SJCRH30 (cell line): ENCODE measurements around the gene VANGL2. TPM values are rescaled to one million over a fixed set of nuclear protein-coding genes. Genes with fewer than 3 reads are reported as not detected.

Experiments used
- DNase-seq, 2 experiments: peaks; one replicate each; pipeline ENCODE4 v3.0.0-alpha.2; 2015 to 2020
- H3K27ac ChIP-seq: fragments of 250-450 bp; sonication (Bioruptor Pico); 2 replicates; pipeline ENCODE4 v1.5.1; 2020; ENCODE audit warnings: mild to moderate bottlenecking, moderate library complexity
- H3K27me3 ChIP-seq: fragments of 250-450 bp; sonication (Bioruptor Pico); 2 replicates; pipeline ENCODE4 v1.5.1; 2020; ENCODE audit warnings: mild to moderate bottlenecking, moderate library complexity
- H3K36me3 ChIP-seq: fragments of 250-450 bp; sonication (Bioruptor Pico); 2 replicates; pipeline ENCODE4 v1.5.1; 2020; ENCODE audit warnings: mild to moderate bottlenecking, moderate library complexity
- H3K4me1 ChIP-seq: fragments of 250-450 bp; sonication (Bioruptor Pico); 2 replicates; pipeline ENCODE4 v1.5.1; 2020; ENCODE audit warnings: mild to moderate bottlenecking, moderate library complexity
- H3K4me3 ChIP-seq: fragments of 250-450 bp; sonication (Bioruptor Pico); 2 replicates; pipeline ENCODE4 v1.5.1; 2020; ENCODE audit warnings: mild to moderate bottlenecking, moderate library complexity
- H3K9me3 ChIP-seq: fragments of 250-450 bp; sonication (Bioruptor Pico); replicated peaks from 2 replicates; pipeline ENCODE4 v1.5.1; 2020; ENCODE audit warnings: mild to moderate bottlenecking, moderate library complexity
- total RNA-seq: library from RNA; depleted of rRNA; stranded (reverse); fragments of >200 nt; shearing (Covaris generic); gene quantifications from 2 replicates; pipeline ENCODE4 v1.2.3, GENCODE V29; 2014

The VANGL2 gene
- total RNA-seq, 1 experiment from 2014 or later, result 12.8 TPM

- Histone ChIP-seq H3K27ac (no peak overlapping the region), H3K4me1 (no peaks in the 10 kb centered on the region), H3K36me3 (0 out of 2 replicates have a peak, but pooled peaks cover 6% of the 10 kb centered on the region), H3K9me3 (no peaks in the 10 kb centered on the region), H3K27me3 (no peaks in the 10 kb centered on the region), H3K4me3 (no peak overlapping the region)
- DNase-seq, result no peak
Observed at GRCh38 chr1:160420881-160421842, 20.8 kb downstream of the VANGL2 start.

DNA sequence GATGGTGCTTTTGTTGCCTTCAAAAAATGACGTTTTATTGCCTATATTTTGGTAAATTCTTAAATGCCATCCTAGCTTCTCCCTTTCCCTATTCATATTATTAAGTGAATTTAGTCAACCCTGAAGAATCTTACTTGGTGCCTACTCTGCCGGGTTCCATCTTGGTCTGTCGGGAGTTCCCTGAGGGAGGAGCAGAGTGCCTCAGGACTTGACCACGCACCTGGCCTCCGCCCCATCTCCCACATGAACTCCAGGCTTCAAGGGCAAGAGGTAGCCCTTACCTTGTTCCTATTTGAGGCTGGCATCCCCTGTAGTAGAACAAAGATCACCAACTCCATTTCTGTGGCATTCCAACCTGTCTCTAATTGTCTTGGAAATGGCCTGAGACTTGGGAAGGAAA lies 21.5 kb downstream of the VANGL2 start:
- Histone ChIP-seq H3K36me3 (0 out of 2 replicates have a peak, but pooled peaks cover 6% of the 10 kb centered on the region), H3K4me1 (no peaks in the 10 kb centered on the region), H3K4me3 (no peak overlapping the region), H3K27me3 (no peaks in the 10 kb centered on the region), H3K27ac (no peak overlapping the region), H3K9me3 (no peaks in the 10 kb centered on the region)
- no peak for DNase-seq

GRCh38 chr1:160423966-160424365 lies 23.6 kb downstream of the VANGL2 start:
- DNase-seq, result no peak
- H3K4me3 ChIP-seq, result no peak overlapping the region
- no peak overlapping the region for H3K27ac ChIP-seq
- no peaks in the 10 kb centered on the region for H3K4me1 ChIP-seq
- no peaks in the 10 kb centered on the region for H3K27me3 ChIP-seq
- H3K36me3 ChIP-seq, result 0 out of 2 replicates have a peak, but pooled peaks cover 6% of the 10 kb centered on the region
- H3K9me3 ChIP-seq, result no peaks in the 10 kb centered on the region

DNA sequence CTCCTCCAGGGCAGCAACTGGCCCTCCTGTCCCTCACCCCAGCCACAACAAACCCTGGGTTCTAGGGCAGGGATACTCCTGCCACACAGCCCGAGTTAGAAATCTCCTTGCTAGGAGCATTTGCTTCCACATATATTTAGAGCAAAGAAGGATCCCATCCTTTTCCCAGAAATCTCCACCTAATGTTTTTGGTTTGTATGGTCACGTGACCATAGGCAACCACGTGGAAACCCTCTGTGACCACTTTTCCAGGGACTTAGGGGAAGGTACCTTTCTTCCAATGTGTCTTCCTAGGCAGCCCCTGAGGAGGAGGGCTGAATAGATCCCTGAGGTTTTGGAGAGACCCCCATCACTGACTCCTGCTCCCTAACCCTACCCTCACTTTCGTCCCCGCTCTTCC lies 25.5 kb downstream of the VANGL2 start:
- Histone ChIP-seq H3K27ac (no peak overlapping the region), H3K36me3 (0 out of 2 replicates have a peak, but pooled peaks cover 6% of the 10 kb centered on the region), H3K4me3 (no peak overlapping the region), H3K27me3 (no peaks in the 10 kb centered on the region), H3K4me1 (no peaks in the 10 kb centered on the region), H3K9me3 (no peaks in the 10 kb centered on the region)
- DNase-seq, result no peak

GRCh38 chr1:160427625-160428024 lies 27.3 kb downstream of the VANGL2 start:
- DNase-seq, result no peak
- H3K36me3 ChIP-seq, result 0 out of 2 replicates have a peak, but pooled peaks cover 6% of the 10 kb centered on the region

DNA sequence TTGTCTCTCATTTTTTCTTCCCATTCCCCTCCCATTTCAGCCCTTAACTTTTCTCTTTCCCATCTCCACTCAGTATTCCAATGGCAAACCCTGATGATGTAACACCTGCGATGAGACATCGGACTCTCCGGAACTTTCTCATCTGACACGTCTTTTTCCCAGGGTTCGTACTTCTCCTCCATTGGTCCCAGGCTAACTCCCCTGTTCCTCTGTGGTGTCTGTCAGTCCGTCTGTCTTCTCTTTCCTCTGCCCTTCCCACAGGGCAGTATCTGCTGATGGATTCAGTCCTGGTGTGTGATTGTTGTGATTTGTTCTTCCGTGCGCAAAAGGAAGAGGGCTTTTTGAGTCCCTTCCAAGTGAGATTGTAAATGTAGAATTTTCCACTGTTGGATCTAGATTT lies 27.7 kb downstream of the VANGL2 start:
- no peak for DNase-seq
- no peak overlapping the region for H3K27ac ChIP-seq
- no peaks in the 10 kb centered on the region for H3K9me3 ChIP-seq
- no peak overlapping the region for H3K4me3 ChIP-seq
- no peaks in the 10 kb centered on the region for H3K4me1 ChIP-seq
- H3K27me3 ChIP-seq, result no peaks in the 10 kb centered on the region
- H3K36me3 ChIP-seq, result 0 out of 2 replicates have a peak, but pooled peaks cover 6% of the 10 kb centered on the region

More at GRCh38 chr1:160427625-160428024, 27.3 kb downstream of the VANGL2 start:
- Histone ChIP-seq H3K27ac (no peak overlapping the region), H3K27me3 (no peaks in the 10 kb centered on the region), H3K4me3 (no peak overlapping the region), H3K9me3 (no peaks in the 10 kb centered on the region), H3K4me1 (no peaks in the 10 kb centered on the region)

DNA sequence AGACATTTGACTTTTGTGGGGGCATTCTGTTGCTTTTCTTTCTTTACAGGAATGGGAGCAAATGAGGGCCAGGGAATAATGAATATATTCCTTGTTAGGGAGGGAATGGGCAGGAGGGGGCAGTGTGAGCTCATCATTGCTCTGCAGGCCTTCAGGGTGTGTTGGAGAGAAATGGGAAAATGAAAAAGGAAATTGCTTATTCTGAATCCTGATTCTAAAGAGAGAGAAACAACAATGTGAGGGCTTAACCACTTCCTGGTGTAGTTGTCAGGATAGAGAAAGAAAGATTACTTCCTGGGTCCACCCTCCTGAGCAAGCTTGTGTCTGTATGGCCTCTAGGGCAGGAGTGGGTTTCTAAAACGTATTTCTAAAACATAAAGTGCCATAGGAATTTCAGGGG lies 28.3 kb downstream of the VANGL2 start:
- Histone ChIP-seq H3K27ac (no peak overlapping the region), H3K27me3 (no peaks in the 10 kb centered on the region)
- DNase-seq, result peak; percentile 25 to 57

GRCh38 chr1:160429125-160429561 lies 28.8 kb downstream of the VANGL2 start:
- H3K4me1 ChIP-seq, result no peaks in the 10 kb centered on the region
- DNase-seq, result no peak

More for the DNA sequence above, 28.3 kb downstream of the VANGL2 start:
- Histone ChIP-seq H3K4me3 (no peak overlapping the region), H3K4me1 (no peaks in the 10 kb centered on the region), H3K36me3 (0 out of 2 replicates have a peak, but pooled peaks cover 6% of the 10 kb centered on the region), H3K9me3 (no peaks in the 10 kb centered on the region)

GRCh38 chr1:160429702-160430535 lies 29.6 kb downstream of the VANGL2 start:
- 0 out of 2 replicates have a peak, but pooled peaks cover 4% of the 10 kb centered on the region for H3K36me3 ChIP-seq
- H3K27me3 ChIP-seq, result no peaks in the 10 kb centered on the region
- no peaks in the 10 kb centered on the region for H3K9me3 ChIP-seq
- H3K4me1 ChIP-seq, result no peaks in the 10 kb centered on the region
- H3K27ac ChIP-seq, result no peak overlapping the region
- H3K4me3 ChIP-seq, result no peak overlapping the region
- DNase-seq, result no peak

More at GRCh38 chr1:160429125-160429561, 28.8 kb downstream of the VANGL2 start:
- Histone ChIP-seq H3K27ac (no peak overlapping the region), H3K36me3 (0 out of 2 replicates have a peak, but pooled peaks cover 6% of the 10 kb centered on the region), H3K9me3 (no peaks in the 10 kb centered on the region), H3K27me3 (no peaks in the 10 kb centered on the region), H3K4me3 (no peak overlapping the region)

DNA sequence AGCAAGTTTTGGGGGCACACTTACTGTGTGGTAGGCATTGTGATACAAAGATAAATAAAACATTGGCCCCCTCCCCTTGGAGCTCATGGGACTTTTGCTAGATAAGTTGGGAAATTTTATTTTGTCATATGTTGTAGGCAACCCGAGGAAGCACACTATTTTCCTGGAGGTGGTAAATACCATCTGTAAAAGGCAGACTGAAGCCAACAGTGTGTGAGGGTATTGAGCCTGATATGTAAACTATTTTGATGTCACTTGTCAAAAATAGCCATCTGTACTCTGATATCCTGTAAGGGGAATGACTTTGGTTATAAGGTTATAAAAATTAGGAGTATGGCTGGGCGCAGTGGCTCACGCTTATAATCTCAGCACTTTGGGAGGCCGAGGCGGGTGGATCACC lies 30.6 kb downstream of the VANGL2 start:
- no peak overlapping the region for H3K27ac ChIP-seq
- H3K9me3 ChIP-seq, result no peaks in the 10 kb centered on the region
- 0 out of 2 replicates have a peak, but pooled peaks cover 2% of the 10 kb centered on the region for H3K36me3 ChIP-seq
- H3K4me3 ChIP-seq, result no peak overlapping the region
- no peaks in the 10 kb centered on the region for H3K4me1 ChIP-seq
- H3K27me3 ChIP-seq, result no peaks in the 10 kb centered on the region
- no peak for DNase-seq

GRCh38 chr1:160431571-160431970 lies 31.2 kb downstream of the VANGL2 start:
- DNase-seq, result no peak
- Histone ChIP-seq H3K9me3 (no peaks in the 10 kb centered on the region), H3K27me3 (no peaks in the 10 kb centered on the region), H3K4me1 (no peaks in the 10 kb centered on the region), H3K36me3 (no peaks in the 10 kb centered on the region), H3K4me3 (no peak overlapping the region), H3K27ac (no peak overlapping the region)

- Histone ChIP-seq H3K27ac (no peak overlapping the region), H3K9me3 (no peaks in the 10 kb centered on the region)
- no peak for DNase-seq
Observed at GRCh38 chr1:160432371-160432786, 32.0 kb downstream of the VANGL2 start.

GRCh38 chr1:160436966-160437365 lies 36.6 kb downstream of the VANGL2 start:
- H3K36me3 ChIP-seq, result no peaks in the 10 kb centered on the region
- no peak overlapping the region for H3K27ac ChIP-seq

More at GRCh38 chr1:160432371-160432786, 32.0 kb downstream of the VANGL2 start:
- Histone ChIP-seq H3K36me3 (no peaks in the 10 kb centered on the region), H3K4me3 (no peak overlapping the region), H3K4me1 (no peaks in the 10 kb centered on the region), H3K27me3 (no peaks in the 10 kb centered on the region)

DNA sequence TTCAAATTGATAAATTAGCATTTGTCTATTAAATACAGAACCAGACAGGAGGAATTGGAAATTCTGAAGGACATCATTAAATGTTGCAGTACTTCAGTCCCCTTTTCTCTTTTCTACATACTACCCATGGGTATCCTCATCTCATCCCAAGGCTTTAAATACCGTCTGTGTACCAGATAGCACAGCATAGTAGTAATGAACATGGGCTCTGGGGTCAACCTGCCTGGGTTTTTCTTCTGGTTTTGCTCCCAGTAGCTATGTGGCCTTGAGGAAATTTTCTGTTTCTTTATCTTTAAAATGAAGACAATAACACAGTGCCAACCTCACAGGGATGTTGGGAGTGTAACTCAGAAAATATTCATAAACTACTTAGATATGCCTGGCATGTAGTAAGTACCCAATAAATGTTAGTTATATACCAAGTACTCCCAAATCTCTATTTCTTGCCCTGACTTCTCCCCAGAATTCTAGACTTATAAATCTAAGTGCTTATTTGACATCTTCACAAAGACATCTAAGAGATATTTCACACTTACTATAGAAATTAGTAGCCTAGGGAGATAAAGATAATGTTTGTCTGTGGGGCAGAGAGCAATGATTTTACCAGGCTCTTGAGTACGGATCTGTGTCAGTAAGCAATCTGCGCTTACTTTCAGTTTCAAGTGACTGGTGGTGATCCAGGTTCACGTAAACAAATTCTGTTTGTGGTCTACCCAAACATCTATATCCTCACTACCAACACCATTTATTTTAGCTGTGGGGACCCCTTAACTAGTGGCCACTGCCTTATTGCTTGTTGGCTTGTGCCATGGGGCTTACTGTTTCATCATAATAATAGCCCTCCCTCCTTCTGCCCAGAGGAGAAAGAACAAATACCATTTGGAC lies 37.3 kb downstream of the VANGL2 start:
- DNase-seq, result no peak
- no peaks in the 10 kb centered on the region for H3K27me3 ChIP-seq
- H3K4me1 ChIP-seq, result no peaks in the 10 kb centered on the region
- no peak overlapping the region for H3K27ac ChIP-seq
- no peaks in the 10 kb centered on the region for H3K9me3 ChIP-seq
- no peak overlapping the region for H3K4me3 ChIP-seq
- no peaks in the 10 kb centered on the region for H3K36me3 ChIP-seq

More at GRCh38 chr1:160436966-160437365, 36.6 kb downstream of the VANGL2 start:
- Histone ChIP-seq H3K4me3 (no peak overlapping the region), H3K27me3 (no peaks in the 10 kb centered on the region), H3K4me1 (no peaks in the 10 kb centered on the region), H3K9me3 (no peaks in the 10 kb centered on the region)
- DNase-seq, result no peak
